HL-60 (cell line): Measurements from ENCODE around the gene CD81.

Source experiments
- DNase-seq, 2 experiments: peaks; one replicate each; pipeline ENCODE4 v3.0.0-alpha.2; 2010 to 2020; ENCODE audit warnings: low read depth in 1 of 2, low spot score in 1 of 2
- H3K27ac ChIP-seq: fragments of 250-450 bp; sonication (Bioruptor Pico); replicated peaks from 2 replicates; pipeline ENCODE4 v1.5.1; 2020; ENCODE audit warnings: mild to moderate bottlenecking, moderate library complexity
- H3K27me3 ChIP-seq: fragments of 250-450 bp; sonication (Bioruptor Pico); 2 replicates; pipeline ENCODE4 v1.5.1; 2021; ENCODE audit warnings: mild to moderate bottlenecking, moderate library complexity; ENCODE audit not compliant: insufficient read depth, poor library complexity, severe bottlenecking
- H3K4me3 ChIP-seq: replicated peaks from 2 replicates; pipeline ENCODE4 v1.5.1; 2011; ENCODE audit warnings: mild to moderate bottlenecking, control low read depth, low read length; ENCODE audit not compliant: insufficient read depth
- GABPA ChIP-seq: IDR thresholded peaks from 2 replicates; pipeline ENCODE4 v1.6.1; 2012; ENCODE audit warnings: low read depth
- POLR2AphosphoS5 ChIP-seq: IDR thresholded peaks from 2 replicates; pipeline ENCODE4 v1.6.1; 2012; ENCODE audit warnings: low read depth
- REST ChIP-seq: IDR thresholded peaks from 2 replicates; pipeline ENCODE4 v1.6.1; 2012; ENCODE audit warnings: low read depth; ENCODE audit not compliant: insufficient replicate concordance
- SPI1 ChIP-seq: IDR thresholded peaks from 2 replicates; pipeline ENCODE4 v1.6.1; 2012; ENCODE audit warnings: low read depth, mild to moderate bottlenecking, borderline replicate concordance
- TF ChIP-seq, protein P1 (sequence below): IDR thresholded peaks from one replicate; pipeline ENCODE4 v1.5.1; 2011; ENCODE audit warnings: low read length, control low read depth, inconsistent platforms; ENCODE audit not compliant: insufficient read depth

The CD81 gene

GRCh38 chr11:2406451-2406850 is 29.3 kb downstream of the CD81 start:
- H3K4me3 ChIP-seq, result no peak overlapping the region
- no peak for DNase-seq
- H3K27ac ChIP-seq, result no peak overlapping the region
- TF ChIP-seq REST (no peak), GABPA (no peak), POLR2AphosphoS5 (no peak), SPI1 (no peak)
- TF ChIP-seq, protein P1, sequence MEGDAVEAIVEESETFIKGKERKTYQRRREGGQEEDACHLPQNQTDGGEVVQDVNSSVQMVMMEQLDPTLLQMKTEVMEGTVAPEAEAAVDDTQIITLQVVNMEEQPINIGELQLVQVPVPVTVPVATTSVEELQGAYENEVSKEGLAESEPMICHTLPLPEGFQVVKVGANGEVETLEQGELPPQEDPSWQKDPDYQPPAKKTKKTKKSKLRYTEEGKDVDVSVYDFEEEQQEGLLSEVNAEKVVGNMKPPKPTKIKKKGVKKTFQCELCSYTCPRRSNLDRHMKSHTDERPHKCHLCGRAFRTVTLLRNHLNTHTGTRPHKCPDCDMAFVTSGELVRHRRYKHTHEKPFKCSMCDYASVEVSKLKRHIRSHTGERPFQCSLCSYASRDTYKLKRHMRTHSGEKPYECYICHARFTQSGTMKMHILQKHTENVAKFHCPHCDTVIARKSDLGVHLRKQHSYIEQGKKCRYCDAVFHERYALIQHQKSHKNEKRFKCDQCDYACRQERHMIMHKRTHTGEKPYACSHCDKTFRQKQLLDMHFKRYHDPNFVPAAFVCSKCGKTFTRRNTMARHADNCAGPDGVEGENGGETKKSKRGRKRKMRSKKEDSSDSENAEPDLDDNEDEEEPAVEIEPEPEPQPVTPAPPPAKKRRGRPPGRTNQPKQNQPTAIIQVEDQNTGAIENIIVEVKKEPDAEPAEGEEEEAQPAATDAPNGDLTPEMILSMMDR, result no peak
- no peaks in the 10 kb centered on the region for H3K27me3 ChIP-seq

DNA sequence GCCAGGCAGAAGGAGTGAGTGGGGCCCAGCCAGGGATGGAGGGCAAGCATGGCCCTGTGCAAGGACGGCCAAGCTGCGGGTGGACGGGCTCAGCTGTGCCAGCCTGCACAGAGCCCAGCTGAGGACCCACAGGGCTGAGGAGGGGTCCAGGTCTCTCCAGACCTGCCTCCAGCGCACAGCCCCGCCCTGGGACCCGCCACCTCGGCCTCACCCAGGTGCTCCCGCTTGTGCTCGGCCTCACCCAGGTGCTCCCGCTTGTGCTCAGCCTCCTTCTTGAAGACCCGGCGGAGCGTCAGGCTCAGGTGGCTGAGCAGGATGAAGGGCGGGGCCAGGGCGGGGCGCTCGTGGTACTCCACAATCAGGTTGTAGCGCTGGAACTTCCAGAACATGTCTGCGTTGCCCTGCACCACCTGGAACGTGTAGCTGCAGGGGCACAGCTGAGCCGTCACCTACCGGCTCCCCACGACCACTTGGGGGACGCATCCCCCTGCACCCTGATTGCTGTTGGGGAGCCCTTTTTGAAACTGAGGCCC is 29.8 kb downstream of the CD81 start:
- Histone ChIP-seq H3K4me3 (no peak overlapping the region), H3K27me3 (no peaks in the 10 kb centered on the region), H3K27ac (no peak overlapping the region)
- no peak for TF ChIP-seq REST
- no peak for TF ChIP-seq GABPA
- TF ChIP-seq, protein P1, result no peak
- DNase-seq, result no peak

DNA sequence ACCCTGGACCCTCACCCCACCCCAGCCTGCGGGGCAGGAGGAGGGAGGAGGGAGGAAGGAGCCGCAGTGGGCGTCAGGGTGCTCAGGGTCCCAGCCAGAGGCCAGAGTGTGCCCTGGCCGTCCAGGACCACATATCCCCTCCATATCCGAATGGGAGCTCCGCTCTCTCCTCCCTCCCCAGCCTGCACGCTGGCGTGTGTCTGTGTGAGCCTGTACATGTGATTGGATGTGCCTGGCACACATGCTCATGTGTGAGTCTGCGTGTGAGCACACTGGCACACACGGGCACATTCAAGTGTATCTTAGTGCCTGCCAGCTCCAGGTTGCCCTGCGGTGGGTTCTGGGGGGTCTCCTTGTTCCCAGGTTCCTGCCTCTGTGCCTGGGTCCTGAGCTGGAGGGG is 31.6 kb downstream of the CD81 start:
- no peaks in the 10 kb centered on the region for H3K27me3 ChIP-seq
- DNase-seq, result no peak
- H3K4me3 ChIP-seq, result no peak overlapping the region
- TF ChIP-seq, protein P1, result no peak
- TF ChIP-seq GABPA, result no peak
- TF ChIP-seq SPI1, result no peak
- no peak for TF ChIP-seq REST
- TF ChIP-seq POLR2AphosphoS5, result no peak
- H3K27ac ChIP-seq, result no peak overlapping the region
